WERI-Rb-1 (cell line): Measurements from ENCODE around the gene GRAMD1B.

Source experiments
- DNase-seq: peaks from one replicate; pipeline ENCODE4 v3.0.0-alpha.2; 2020
- H3K27ac ChIP-seq: fragments of 250-450 bp; sonication (Bioruptor Pico); 2 replicates; pipeline ENCODE4 v1.5.1; 2020; ENCODE audit warnings: mild to moderate bottlenecking, moderate library complexity
- H3K27me3 ChIP-seq: fragments of 250-450 bp; sonication (Bioruptor Pico); 2 replicates; pipeline ENCODE4 v1.5.1; 2021; ENCODE audit warnings: mild to moderate bottlenecking, low read depth, moderate library complexity; ENCODE audit not compliant: insufficient read depth, severe bottlenecking
- H3K36me3 ChIP-seq: fragments of 250-450 bp; sonication (Bioruptor Pico); 2 replicates; pipeline ENCODE4 v1.5.1; 2020; ENCODE audit warnings: mild to moderate bottlenecking, moderate library complexity
- H3K4me3 ChIP-seq: 2 replicates; pipeline ENCODE4 v1.5.1; 2011; ENCODE audit warnings: low read depth, mild to moderate bottlenecking, control low read depth, low read length
- H3K9me3 ChIP-seq: fragments of 250-450 bp; sonication (Bioruptor Pico); 2 replicates; pipeline ENCODE4 v1.5.1; 2021; ENCODE audit warnings: mild to moderate bottlenecking, moderate library complexity; ENCODE audit not compliant: severe bottlenecking
- TF ChIP-seq, protein P1 (sequence below): IDR thresholded peaks from 2 replicates; pipeline ENCODE4 v1.5.1; 2011; ENCODE audit warnings: low read depth, mild to moderate bottlenecking, control low read depth, inconsistent platforms, low read length

The GRAMD1B gene

GRCh38 chr11:123429913-123430720, at the start of gene GRAMD1B:
GRAMD1B (plus strand) TSS chr11:123430269; CDS start chr11:123430793, 524 bp downstream.
- H3K27ac ChIP-seq = no peak within 1 kb of the TSS

DNA sequence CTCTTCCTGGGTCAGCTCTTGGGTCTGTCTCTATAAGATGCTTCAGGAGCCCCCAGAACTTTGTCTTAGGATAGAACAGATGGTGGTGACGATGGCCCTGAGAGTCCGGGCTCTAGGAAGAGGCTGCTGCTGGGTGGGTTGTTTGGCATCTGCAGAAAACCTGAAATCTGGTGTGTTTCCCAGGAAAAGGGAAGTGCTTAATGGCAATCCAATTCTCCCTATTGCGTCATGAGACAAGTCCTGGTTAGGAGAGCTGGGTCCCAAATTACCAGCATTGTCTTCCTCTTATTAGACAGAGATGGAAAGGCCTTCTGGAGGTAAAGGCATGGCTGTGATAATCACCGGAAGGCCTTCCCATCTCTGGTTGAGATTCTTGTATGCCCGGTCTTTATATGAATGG, 48.9 kb upstream of the GRAMD1B start:
- no peaks in the 10 kb centered on the region for H3K36me3 ChIP-seq
- no peaks in the 10 kb centered on the region for H3K27me3 ChIP-seq
- TF ChIP-seq, protein P1, sequence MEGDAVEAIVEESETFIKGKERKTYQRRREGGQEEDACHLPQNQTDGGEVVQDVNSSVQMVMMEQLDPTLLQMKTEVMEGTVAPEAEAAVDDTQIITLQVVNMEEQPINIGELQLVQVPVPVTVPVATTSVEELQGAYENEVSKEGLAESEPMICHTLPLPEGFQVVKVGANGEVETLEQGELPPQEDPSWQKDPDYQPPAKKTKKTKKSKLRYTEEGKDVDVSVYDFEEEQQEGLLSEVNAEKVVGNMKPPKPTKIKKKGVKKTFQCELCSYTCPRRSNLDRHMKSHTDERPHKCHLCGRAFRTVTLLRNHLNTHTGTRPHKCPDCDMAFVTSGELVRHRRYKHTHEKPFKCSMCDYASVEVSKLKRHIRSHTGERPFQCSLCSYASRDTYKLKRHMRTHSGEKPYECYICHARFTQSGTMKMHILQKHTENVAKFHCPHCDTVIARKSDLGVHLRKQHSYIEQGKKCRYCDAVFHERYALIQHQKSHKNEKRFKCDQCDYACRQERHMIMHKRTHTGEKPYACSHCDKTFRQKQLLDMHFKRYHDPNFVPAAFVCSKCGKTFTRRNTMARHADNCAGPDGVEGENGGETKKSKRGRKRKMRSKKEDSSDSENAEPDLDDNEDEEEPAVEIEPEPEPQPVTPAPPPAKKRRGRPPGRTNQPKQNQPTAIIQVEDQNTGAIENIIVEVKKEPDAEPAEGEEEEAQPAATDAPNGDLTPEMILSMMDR = no peak
- no peak overlapping the region for H3K27ac ChIP-seq
- H3K4me3 ChIP-seq = no peak overlapping the region
- H3K9me3 ChIP-seq = no peaks in the 10 kb centered on the region
- DNase-seq = no peak

More at GRCh38 chr11:123429913-123430720, at the start of gene GRAMD1B:
- Histone ChIP-seq H3K36me3 (no peaks in the 10 kb centered on the region), H3K4me3 (no peak within 1 kb of the TSS), H3K9me3 (no peaks in the 10 kb centered on the region), H3K27me3 (no peaks in the 10 kb centered on the region)
- TF ChIP-seq, protein P1 = no peak
- no peak for DNase-seq

DNA sequence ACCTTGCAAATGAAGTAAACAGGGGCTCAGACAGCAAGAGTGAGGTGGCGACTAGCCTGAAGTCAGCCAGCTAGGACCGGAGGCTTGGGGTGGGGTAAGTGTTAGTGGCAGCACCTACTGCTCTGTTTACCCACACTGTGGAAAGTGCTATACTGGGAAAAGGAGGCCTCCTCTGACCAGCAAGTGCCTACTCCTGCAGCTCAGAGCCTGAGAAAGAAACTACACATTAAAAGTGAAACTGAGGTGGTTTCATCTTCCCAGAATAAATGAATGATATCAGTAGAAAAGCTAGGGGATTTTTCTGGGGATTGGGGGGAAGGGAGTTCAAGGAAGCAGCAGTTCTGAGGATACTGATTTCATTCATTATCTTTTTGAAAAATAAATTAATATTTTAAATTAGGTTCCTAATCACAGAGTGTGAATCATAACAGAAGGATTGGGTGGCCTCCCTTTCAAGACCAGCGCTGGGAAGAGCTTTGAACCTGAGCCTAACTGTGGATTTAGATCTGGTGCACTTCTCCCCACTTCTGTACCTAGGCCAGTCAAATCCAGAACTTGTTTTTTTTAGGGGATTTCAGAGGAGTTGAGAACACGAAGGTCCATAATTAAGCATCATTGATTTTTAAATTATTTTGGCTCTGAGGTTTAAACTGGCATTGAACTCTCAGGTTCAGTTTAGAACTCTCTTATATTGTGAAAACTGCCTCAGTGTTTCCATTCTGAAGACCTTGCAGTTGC, 48.1 kb upstream of the GRAMD1B start:
- TF ChIP-seq, protein P1 = no peak
- Histone ChIP-seq H3K27ac (no peak overlapping the region), H3K4me3 (no peak overlapping the region), H3K36me3 (no peaks in the 10 kb centered on the region), H3K9me3 (no peaks in the 10 kb centered on the region), H3K27me3 (no peaks in the 10 kb centered on the region)
- DNase-seq = no peak

DNA sequence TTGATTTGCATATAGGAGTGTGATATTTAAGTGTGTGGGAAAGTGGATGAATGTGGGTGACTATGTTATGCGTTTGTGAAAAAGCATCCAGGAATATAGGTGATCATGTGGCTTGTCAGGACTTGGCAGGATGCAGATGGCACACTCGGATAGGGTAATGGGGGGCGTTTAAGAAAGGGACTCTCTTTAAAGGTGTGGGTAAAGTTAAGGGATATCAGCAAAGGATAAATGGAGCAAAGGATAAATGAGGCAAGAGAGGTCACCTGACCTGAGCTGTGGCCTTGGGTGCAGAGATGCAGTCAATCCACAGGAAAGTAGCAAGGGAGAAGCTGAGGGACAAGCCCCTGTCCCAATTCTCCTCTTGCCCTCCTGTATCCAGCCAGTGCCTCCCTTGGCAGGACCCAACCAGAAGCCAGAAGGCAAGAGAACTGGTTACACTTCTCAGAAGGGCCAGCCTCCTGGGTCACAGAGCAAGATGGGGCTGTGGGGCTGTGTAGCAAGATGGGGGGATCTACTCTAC, 47.5 kb upstream of the GRAMD1B start:
- TF ChIP-seq, protein P1 = no peak
- Histone ChIP-seq H3K27me3 (no peaks in the 10 kb centered on the region), H3K9me3 (no peaks in the 10 kb centered on the region), H3K27ac (no peak overlapping the region), H3K4me3 (no peak overlapping the region), H3K36me3 (no peaks in the 10 kb centered on the region)
- no peak for DNase-seq

GRCh38 chr11:123384116-123384515, 46.0 kb upstream of the GRAMD1B start:
- DNase-seq = no peak
- Histone ChIP-seq H3K9me3 (peaks cover 3% of the 10 kb centered on the region), H3K27me3 (no peaks in the 10 kb centered on the region), H3K4me3 (no peak overlapping the region), H3K36me3 (no peaks in the 10 kb centered on the region), H3K27ac (no peak overlapping the region)
- TF ChIP-seq, protein P1 = no peak
